Measurements from ENCODE around the gene XPC. TPM values are rescaled to one million over a fixed set of nuclear protein-coding genes. Genes with fewer than 3 reads are reported as not detected.

XPC gene
- total RNA-seq, 1 donor from 2014 or later: 40.1 TPM

DNA sequence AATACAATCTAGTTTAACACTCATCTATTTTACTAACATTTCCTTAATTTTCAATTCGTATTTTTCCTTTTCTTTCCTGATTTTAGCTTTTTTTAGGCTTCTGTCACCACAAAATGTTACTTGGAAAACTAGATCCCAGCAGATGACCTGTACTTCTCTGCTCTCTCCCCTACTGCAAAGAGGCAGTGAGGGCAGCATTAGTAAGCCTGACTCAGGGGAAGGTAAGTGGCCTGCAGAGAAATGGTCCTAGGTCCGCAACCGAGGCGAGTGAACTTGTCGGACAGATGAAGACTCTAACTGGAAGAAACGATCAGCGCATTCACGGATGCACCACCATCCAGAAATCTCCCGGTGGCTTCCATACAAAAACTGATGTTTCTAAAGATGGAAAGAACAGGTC, 33.2 kb downstream of the XPC start:
- no peak for DNase-seq (ENCODE audit: low spot score, unreplicated experiment)

GRCh38 chr3:14144423-14145075, 33.9 kb downstream of the XPC start:
- no peak overlapping the region for H3K4me3 Mint-ChIP-seq (ENCODE audit: low read depth)
- no peaks in the 10 kb centered on the region for H3K9me3 Mint-ChIP-seq (ENCODE audit: low read depth)
- H3K27me3 Mint-ChIP-seq: no peaks in the 10 kb centered on the region
- peaks cover 9% of the 10 kb centered on the region for H3K36me3 Mint-ChIP-seq (ENCODE audit: insufficient read depth)
- peaks cover 4% of the 10 kb centered on the region for H3K4me1 Mint-ChIP-seq (ENCODE audit: low read depth)
- DNase-seq (ENCODE audit: low spot score, unreplicated experiment): no peak
- H3K27ac Mint-ChIP-seq: peak overlapping the region; percentile 93
- TF ChIP-seq, protein P1, sequence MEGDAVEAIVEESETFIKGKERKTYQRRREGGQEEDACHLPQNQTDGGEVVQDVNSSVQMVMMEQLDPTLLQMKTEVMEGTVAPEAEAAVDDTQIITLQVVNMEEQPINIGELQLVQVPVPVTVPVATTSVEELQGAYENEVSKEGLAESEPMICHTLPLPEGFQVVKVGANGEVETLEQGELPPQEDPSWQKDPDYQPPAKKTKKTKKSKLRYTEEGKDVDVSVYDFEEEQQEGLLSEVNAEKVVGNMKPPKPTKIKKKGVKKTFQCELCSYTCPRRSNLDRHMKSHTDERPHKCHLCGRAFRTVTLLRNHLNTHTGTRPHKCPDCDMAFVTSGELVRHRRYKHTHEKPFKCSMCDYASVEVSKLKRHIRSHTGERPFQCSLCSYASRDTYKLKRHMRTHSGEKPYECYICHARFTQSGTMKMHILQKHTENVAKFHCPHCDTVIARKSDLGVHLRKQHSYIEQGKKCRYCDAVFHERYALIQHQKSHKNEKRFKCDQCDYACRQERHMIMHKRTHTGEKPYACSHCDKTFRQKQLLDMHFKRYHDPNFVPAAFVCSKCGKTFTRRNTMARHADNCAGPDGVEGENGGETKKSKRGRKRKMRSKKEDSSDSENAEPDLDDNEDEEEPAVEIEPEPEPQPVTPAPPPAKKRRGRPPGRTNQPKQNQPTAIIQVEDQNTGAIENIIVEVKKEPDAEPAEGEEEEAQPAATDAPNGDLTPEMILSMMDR (IDR thresholded peaks at IDR 0.05; ENCODE audit: unreplicated experiment): no peak

More for the DNA sequence above, 33.2 kb downstream of the XPC start:
- Mint-ChIP-seq H3K9me3 (ENCODE audit: low read depth) (no peaks in the 10 kb centered on the region), H3K27ac (no peak overlapping the region), H3K4me1 (ENCODE audit: low read depth) (peaks cover 4% of the 10 kb centered on the region), H3K4me3 (ENCODE audit: low read depth) (no peak overlapping the region), H3K27me3 (no peaks in the 10 kb centered on the region), H3K36me3 (ENCODE audit: insufficient read depth) (peaks cover 8% of the 10 kb centered on the region)
- TF ChIP-seq, protein P1 (IDR thresholded peaks at IDR 0.05; ENCODE audit: unreplicated experiment): no peak

- H3K4me1 Mint-ChIP-seq (ENCODE audit: low read depth): peaks cover 4% of the 10 kb centered on the region
- TF ChIP-seq, protein P1 (IDR thresholded peaks at IDR 0.05; ENCODE audit: unreplicated experiment): no peak
- H3K36me3 Mint-ChIP-seq (ENCODE audit: insufficient read depth): peaks cover 11% of the 10 kb centered on the region
- no peaks in the 10 kb centered on the region for H3K27me3 Mint-ChIP-seq
- no peak for DNase-seq (ENCODE audit: low spot score, unreplicated experiment)
- no peak overlapping the region for H3K27ac Mint-ChIP-seq
- H3K9me3 Mint-ChIP-seq (ENCODE audit: low read depth): no peaks in the 10 kb centered on the region
- H3K4me3 Mint-ChIP-seq (ENCODE audit: low read depth): no peak overlapping the region
These were observed 34.9 kb downstream of the XPC start for GRCh38 chr3:14143271-14144225.

DNA sequence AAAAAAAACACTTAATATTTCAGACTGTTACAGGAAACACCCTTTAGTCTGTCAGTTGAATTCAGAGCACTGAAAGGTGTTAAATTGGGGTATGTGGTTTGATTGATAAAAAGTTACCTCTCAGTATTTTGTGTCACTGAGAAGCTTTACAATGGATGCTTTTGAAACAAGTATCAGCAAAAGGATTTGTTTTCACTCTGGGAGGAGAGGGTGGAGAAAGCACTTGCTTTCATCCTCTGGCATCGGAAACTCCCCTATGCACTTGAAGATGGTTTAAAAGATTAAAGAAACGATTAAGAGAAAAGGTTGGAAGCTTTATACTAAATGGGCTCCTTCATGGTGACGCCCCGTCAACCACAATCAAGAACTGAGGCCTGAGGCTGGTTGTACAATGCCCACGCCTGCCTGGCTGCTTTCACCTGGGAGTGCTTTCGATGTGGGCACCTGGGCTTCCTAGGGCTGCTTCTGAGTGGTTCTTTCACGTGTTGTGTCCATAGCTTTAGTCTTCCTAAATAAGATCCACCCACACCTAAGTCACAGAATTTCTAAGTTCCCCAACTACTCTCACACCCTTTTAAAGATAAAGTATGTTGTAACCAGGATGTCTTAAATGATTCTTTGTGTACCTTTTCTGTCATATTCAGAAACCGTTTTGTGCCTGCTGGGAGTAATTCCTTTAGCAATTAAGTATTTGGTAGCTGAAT, 35.7 kb downstream of the XPC start:
- Mint-ChIP-seq H3K36me3 (ENCODE audit: insufficient read depth) (peaks cover 11% of the 10 kb centered on the region), H3K4me1 (ENCODE audit: low read depth) (peaks cover 4% of the 10 kb centered on the region), H3K9me3 (ENCODE audit: low read depth) (no peaks in the 10 kb centered on the region), H3K27me3 (no peaks in the 10 kb centered on the region), H3K27ac (peak overlapping the region; percentile 75), H3K4me3 (ENCODE audit: low read depth) (no peak overlapping the region)
- DNase-seq (ENCODE audit: low spot score, unreplicated experiment): no peak
- TF ChIP-seq, protein P1 (IDR thresholded peaks at IDR 0.05; ENCODE audit: unreplicated experiment): no peak

Measured in progenitor cell of endocrine pancreas (in vitro differentiated cells).